GM18858 (cell line): ENCODE data around the gene AMOTL1.

Source experiments
- ATAC-seq: cut with Tn5 transposase; IDR thresholded peaks from one replicate; pipeline ENCODE4 v1.9.1; 2021; ENCODE audit not compliant: unreplicated experiment

Gene AMOTL1

GRCh38 chr11:94814272-94814976 lies 46.3 kb downstream of the AMOTL1 start:
- no peak for ATAC-seq

GRCh38 chr11:94815705-94816344 lies 47.7 kb downstream of the AMOTL1 start:
- no peak for ATAC-seq

- no peak for ATAC-seq
These were observed 52.3 kb downstream of the AMOTL1 start for GRCh38 chr11:94820480-94820879.

DNA sequence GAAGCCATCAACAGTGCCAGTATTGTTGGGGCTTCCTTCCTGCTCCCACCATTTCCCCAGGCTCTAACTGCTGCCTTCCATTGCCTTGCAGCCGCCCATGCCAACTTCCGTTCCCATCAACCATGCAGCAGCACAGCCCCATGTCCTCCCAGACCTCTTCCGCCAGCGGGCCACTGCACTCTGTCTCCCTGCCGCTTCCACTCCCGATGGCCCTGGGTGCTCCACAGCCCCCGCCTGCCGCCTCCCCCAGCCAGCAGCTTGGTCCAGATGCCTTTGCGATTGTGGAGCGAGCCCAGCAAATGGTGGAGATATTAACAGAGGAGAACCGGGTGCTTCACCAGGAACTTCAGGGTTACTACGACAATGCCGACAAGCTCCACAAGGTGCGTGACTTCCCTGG lies 53.3 kb downstream of the AMOTL1 start:
- no peak for ATAC-seq

- ATAC-seq, result no peak
These were observed 53.9 kb downstream of the AMOTL1 start for GRCh38 chr11:94822080-94822479.

- no peak for ATAC-seq
These were observed 55.1 kb downstream of the AMOTL1 start for GRCh38 chr11:94823102-94823732.

- ATAC-seq, result no peak
These were observed 56.9 kb downstream of the AMOTL1 start for GRCh38 chr11:94825031-94825430.

DNA sequence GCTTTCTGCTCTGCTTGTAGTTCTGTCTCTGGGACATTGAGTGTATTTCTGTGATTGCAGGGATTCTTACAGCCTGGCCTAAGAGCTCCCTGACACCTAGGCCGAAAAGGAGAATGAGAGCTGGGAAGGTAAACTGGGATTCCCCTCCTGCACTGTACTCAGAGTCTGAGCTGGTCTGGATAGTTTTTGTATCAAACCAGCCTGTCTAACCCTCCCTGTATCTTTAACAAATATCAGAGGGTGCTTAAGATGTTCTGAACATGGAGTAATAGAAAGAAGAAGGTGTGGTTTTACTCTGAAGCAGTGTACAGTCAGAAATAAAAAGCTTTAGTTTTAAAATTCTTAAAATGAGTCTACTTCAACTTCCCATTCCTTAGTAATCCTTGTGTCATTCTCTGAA lies 57.3 kb downstream of the AMOTL1 start:
- no peak for ATAC-seq

GRCh38 chr11:94826415-94826814 lies 58.3 kb downstream of the AMOTL1 start:
- ATAC-seq, result no peak

GRCh38 chr11:94828088-94828487 lies 59.9 kb downstream of the AMOTL1 start:
- no peak for ATAC-seq

- no peak for ATAC-seq
These were observed 62.8 kb downstream of the AMOTL1 start for GRCh38 chr11:94830722-94831510.

- ATAC-seq, result no peak
These were observed 63.4 kb downstream of the AMOTL1 start for GRCh38 chr11:94831529-94831928.

GRCh38 chr11:94832604-94833235 lies 64.6 kb downstream of the AMOTL1 start:
- ATAC-seq, result no peak

DNA sequence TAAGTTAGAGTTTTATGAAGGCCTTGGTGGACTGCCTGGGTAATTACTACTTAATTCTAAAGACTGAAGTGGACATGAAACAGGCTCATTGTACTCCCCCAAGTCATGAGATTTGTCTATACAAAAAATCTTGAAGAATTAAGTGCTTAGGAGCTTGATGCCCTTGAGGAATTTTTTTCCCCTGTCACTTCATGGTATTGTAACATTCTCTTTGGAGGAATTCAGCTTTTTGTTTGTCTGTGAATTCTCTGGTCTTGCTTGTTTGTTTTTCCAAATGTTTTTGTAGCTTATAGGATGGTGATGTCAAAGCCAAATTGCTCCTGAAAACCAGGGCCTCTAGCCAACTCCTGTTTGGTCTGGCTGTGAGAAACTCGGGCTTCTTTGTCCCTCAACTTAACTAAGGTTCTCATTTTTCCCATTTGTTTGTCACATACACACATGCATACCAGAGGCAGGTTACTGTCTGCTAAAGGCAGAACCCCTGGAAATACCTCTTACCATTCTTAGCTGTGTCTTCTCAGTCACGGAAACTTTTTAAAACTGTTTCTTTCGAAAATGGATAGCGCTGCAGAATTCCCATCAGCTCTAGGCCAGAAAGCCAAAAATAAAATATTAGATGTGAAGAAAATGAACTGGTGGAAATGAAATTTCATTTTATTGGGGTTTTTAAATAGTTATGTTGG lies 66.9 kb downstream of the AMOTL1 start:
- no peak for ATAC-seq

- ATAC-seq, result no peak
These were observed 67.4 kb downstream of the AMOTL1 start for GRCh38 chr11:94835594-94835927.

DNA sequence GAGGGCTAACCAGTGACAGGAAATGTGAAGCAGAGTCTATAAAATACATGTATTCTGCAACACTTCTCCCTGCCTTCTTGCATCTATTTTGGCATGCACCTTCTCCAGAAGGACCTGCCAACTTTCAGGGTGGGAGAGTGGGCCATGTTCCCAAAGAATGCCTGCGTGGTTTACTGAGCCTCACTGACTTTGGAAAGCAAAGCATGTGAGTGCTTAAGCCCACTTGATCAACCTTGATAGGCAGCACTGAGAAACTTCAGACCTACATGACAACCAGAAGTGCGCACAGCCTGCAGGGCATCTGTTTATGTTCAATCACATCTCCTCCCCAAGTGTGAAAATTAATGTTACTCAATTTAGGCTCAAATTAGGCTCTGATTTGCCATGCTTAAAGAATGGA lies 69.2 kb downstream of the AMOTL1 start:
- ATAC-seq, result no peak

DNA sequence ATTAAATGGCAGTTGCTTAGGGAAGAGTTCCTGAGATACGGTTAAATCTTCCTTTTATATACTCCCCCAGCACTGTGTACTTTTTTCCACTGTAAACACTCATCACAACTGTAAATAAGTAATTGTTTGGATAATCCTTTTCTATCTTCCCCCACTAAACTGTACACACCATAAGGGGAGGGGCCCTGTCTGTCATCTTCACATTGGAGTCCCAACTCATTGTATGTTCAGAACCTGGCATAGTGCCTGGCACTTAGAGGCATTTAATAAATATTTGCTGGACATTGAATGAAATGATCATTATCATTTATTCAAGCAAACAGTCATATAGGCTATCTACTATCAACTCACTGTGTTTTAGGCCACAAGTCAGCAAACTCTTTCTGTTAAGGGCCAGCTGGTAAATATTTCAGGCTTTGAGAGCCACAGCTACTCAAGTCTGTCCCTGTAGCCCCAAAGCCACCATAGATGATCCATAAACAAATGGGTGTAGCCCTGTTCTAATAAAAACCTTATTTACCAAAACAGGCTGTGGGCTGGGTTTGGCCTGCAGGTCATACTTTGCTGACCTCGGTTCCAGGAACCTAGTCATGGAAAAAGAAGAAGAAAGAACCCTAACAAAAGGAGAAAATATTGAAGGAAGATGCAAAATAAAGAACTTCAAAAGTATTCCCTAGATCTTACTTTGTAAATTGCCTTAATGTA lies 70.0 kb downstream of the AMOTL1 start:
- no peak for ATAC-seq

GRCh38 chr11:94840209-94840608 lies 72.1 kb downstream of the AMOTL1 start:
- no peak for ATAC-seq

DNA sequence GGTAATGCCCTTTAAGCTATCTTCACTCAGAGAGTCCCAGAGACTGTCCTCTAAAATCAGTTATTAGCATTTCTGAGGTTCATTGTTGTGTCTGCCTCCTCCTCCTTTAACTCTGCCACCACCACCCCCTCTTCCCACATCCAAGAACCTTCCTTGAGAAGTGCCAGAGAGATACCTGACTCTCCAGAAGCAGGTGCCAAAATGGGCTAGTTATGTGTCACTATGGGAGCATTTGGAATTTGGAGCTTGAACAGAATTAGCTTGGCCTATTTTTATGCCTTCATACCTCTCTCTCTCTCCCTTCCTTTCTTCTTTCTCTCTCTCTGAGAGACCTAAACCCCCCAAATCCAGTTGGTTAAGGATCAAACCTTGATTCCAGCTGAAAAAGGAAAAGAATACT lies 75.9 kb downstream of the AMOTL1 start:
- ATAC-seq, result no peak

DNA sequence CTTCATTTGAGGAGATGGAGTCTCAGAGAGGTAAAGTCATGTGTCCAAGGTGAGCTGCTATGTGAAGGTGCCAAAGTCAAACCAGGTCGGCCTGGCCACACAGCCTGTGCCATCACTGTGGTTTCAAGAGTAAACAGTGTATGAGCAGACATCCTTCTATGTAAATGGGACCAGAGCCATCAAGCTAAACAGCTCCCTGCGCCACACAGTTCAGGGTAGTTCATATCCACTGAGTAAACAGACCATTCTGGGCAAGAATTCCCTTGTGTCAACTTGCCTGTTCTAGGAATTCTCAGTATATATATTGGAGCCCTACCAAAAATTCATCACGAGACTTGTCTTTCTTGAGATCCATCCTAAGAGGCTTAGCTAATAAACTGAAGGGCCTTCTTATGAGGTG lies 77.5 kb downstream of the AMOTL1 start:
- ATAC-seq, result no peak
